OCI-LY7 (cell line): Measurements from ENCODE around the gene OR2W3. TPM values are rescaled to one million over a fixed set of nuclear protein-coding genes. Genes with fewer than 3 reads are reported as not detected.

Source experiments
- BruUV-seq: library from RNA; stranded (reverse); fragments of 400-500 nt; replicated peaks from 2 replicates; lab custom pipeline; 2021; lab: Mats Ljungman, UMichigan
- CTCF ChIA-PET: fragments of 300-600 bp; sonication (Branson Sonifier 250); formaldehyde crosslinking; loops from one replicate; lab custom pipeline; 2022; ENCODE audit warnings: antibody characterized with exemption; ENCODE audit not compliant: unreplicated experiment; lab: Charles Lee
- POLR2A ChIA-PET: fragments of 300-600 bp; sonication (Branson Sonifier 250); formaldehyde crosslinking; loops from one replicate; lab custom pipeline; 2022; ENCODE audit warnings: antibody characterized with exemption; lab: Charles Lee
- DNase-seq: peaks from one replicate; pipeline ENCODE4 v3.0.0-alpha.2; 2015; ENCODE audit warnings: low spot score
- H2AFZ ChIP-seq: fragments of 200-600 bp; sonication (generic), shearing (Covaris generic); 2 replicates; pipeline ENCODE4 v1.6.1; 2014; ENCODE audit warnings: mild to moderate bottlenecking, antibody characterized with exemption, low read length, moderate library complexity
- H3K27ac ChIP-seq: fragments of 200-600 bp; sonication (generic); 2 replicates; pipeline ENCODE4 v1.5.1; 2014; ENCODE audit warnings: mixed run types, low read depth, mild to moderate bottlenecking, moderate library complexity, low read length, inconsistent platforms; ENCODE audit not compliant: poor library complexity, severe bottlenecking
- H3K36me3 ChIP-seq: fragments of 200-600 bp; sonication (generic); 2 replicates; pipeline ENCODE4 v1.6.1; 2014; ENCODE audit warnings: mild to moderate bottlenecking, antibody characterized with exemption, low read length, moderate library complexity, mixed read lengths; ENCODE audit not compliant: insufficient read depth
- H3K4me1 ChIP-seq: fragments of 200-600 bp; sonication (generic); 2 replicates; pipeline ENCODE4 v1.5.1; 2014; ENCODE audit warnings: mild to moderate bottlenecking, low read length; ENCODE audit not compliant: insufficient read depth, poor library complexity, severe bottlenecking
- H3K4me2 ChIP-seq: fragments of 200-600 bp; sonication (generic); 2 replicates; pipeline ENCODE4 v1.6.1; 2014; ENCODE audit warnings: mild to moderate bottlenecking, low read length
- H3K4me3 ChIP-seq: fragments of 200-600 bp; sonication (generic); 2 replicates; pipeline ENCODE4 v1.5.1; 2014; ENCODE audit warnings: mild to moderate bottlenecking, low read depth, low read length; ENCODE audit not compliant: poor library complexity, severe bottlenecking
- H3K79me2 ChIP-seq: fragments of 200-600 bp; sonication (generic); 2 replicates; pipeline ENCODE4 v1.6.1; 2016; ENCODE audit warnings: low read depth, mild to moderate bottlenecking, low read length, moderate library complexity, mixed read lengths; ENCODE audit not compliant: insufficient read depth
- H3K9me2 ChIP-seq: fragments of 200-600 bp; sonication (generic); 2 replicates; pipeline ENCODE4 v1.6.1; 2016; ENCODE audit warnings: mild to moderate bottlenecking, low read length, mixed read lengths; ENCODE audit not compliant: insufficient read depth
- H3K9me3 ChIP-seq: fragments of 200-600 bp; sonication (generic); 2 replicates; pipeline ENCODE4 v1.6.1; 2014; ENCODE audit warnings: mild to moderate bottlenecking, mixed run types, low read length, mixed read lengths
- H4K20me1 ChIP-seq: fragments of 200-600 bp; sonication (generic); 2 replicates; pipeline ENCODE4 v1.6.1; 2014; ENCODE audit warnings: mild to moderate bottlenecking, antibody characterized with exemption, low read length, moderate library complexity, mixed read lengths; ENCODE audit not compliant: insufficient read depth
- CTCF ChIP-seq: fragments of 200-600 bp; sonication (generic); conservative IDR thresholded peaks from 2 replicates; pipeline ENCODE4 v1.5.1; 2014; ENCODE audit warnings: mild to moderate bottlenecking, antibody characterized with exemption, low read length, moderate library complexity, mixed read lengths
- EZH2phosphoT487 ChIP-seq: fragments of 200-600 bp; sonication (generic); IDR thresholded peaks from 2 replicates; pipeline ENCODE4 v1.6.1; 2018; ENCODE audit warnings: low read depth, borderline replicate concordance, mild to moderate bottlenecking, mixed run types, antibody characterized with exemption, low read length, moderate library complexity, mixed read lengths
- intact Hi-C: fragments of 100-400 bp; cut with micrococcal nuclease; formaldehyde crosslinking; loops from one replicate; pipeline ENCODE4 v1.10.0; 2022; ENCODE audit not compliant: unreplicated experiment
- total RNA-seq, 2 experiments: library from RNA; depleted of rRNA in 1 of 2; stranded (reverse); fragments of >200 nt in 1 of 2; shearing (Covaris generic) in 1 of 2; gene quantifications; 2 replicates each; pipeline ENCODE4 v1.2.3, GENCODE V29; 2014 to 2022

Gene OR2W3
- total RNA-seq, 2 experiments from 2014 or later = not detected

- no TSS peak for BruUV-seq
These were observed 32.6 kb upstream of the OR2W3 start for GRCh38 chr1:247862756-247863155.

GRCh38 chr1:247864644-247865043 lies 30.7 kb upstream of the OR2W3 start:
- H3K9me3 ChIP-seq = no peaks in the 10 kb centered on the region
- TF ChIP-seq CTCF = no peak
- TF ChIP-seq EZH2phosphoT487 = no peak
- no peak for DNase-seq
- no peak overlapping the region for H3K4me3 ChIP-seq
- intact Hi-C loops = no loop called here
- no peak overlapping the region for H3K27ac ChIP-seq
- no TSS peak for BruUV-seq
- H3K4me2 ChIP-seq = no peak overlapping the region
- H2AFZ ChIP-seq = no peak overlapping the region
- H4K20me1 ChIP-seq = no peaks in the 10 kb centered on the region
- H3K4me1 ChIP-seq = no peaks in the 10 kb centered on the region
- no peaks in the 10 kb centered on the region for H3K9me2 ChIP-seq
- no peaks in the 10 kb centered on the region for H3K36me3 ChIP-seq
- H3K79me2 ChIP-seq = no peaks in the 10 kb centered on the region
- POLR2A ChIA-PET = no interaction called here
- CTCF ChIA-PET = no interaction called here

More at GRCh38 chr1:247862756-247863155, 32.6 kb upstream of the OR2W3 start:
- H3K9me3 ChIP-seq = no peaks in the 10 kb centered on the region
- H3K4me3 ChIP-seq = no peak overlapping the region
- ChIA-PET POLR2A (no interaction called here), CTCF (no interaction called here)
- no peaks in the 10 kb centered on the region for H4K20me1 ChIP-seq
- H2AFZ ChIP-seq = no peak overlapping the region
- H3K4me2 ChIP-seq = no peak overlapping the region
- DNase-seq = no peak
- H3K4me1 ChIP-seq = no peaks in the 10 kb centered on the region
- no peaks in the 10 kb centered on the region for H3K9me2 ChIP-seq
- H3K36me3 ChIP-seq = no peaks in the 10 kb centered on the region
- H3K27ac ChIP-seq = no peak overlapping the region
- intact Hi-C loops = no loop called here
- H3K79me2 ChIP-seq = no peaks in the 10 kb centered on the region
- TF ChIP-seq EZH2phosphoT487 (no peak), CTCF (no peak)

- DNase-seq = no peak
- CTCF ChIA-PET = no interaction called here
- Histone ChIP-seq H3K9me2 (no peaks in the 10 kb centered on the region), H3K4me1 (no peaks in the 10 kb centered on the region), H4K20me1 (no peaks in the 10 kb centered on the region), H3K27ac (no peak overlapping the region), H3K4me3 (no peak overlapping the region), H3K4me2 (no peak overlapping the region), H2AFZ (no peak overlapping the region), H3K9me3 (no peaks in the 10 kb centered on the region), H3K36me3 (no peaks in the 10 kb centered on the region), H3K79me2 (no peaks in the 10 kb centered on the region)
- no TSS peak for BruUV-seq
- no peak for TF ChIP-seq CTCF
- TF ChIP-seq EZH2phosphoT487 = no peak
- POLR2A ChIA-PET = no interaction called here
- intact Hi-C loops = no loop called here
These were observed 30.0 kb upstream of the OR2W3 start for GRCh38 chr1:247865416-247865815.
